MCF 10A (cell line): Measurements from ENCODE around the gene SMYD3. TPM values are rescaled to one million over a fixed set of nuclear protein-coding genes. Genes with fewer than 3 reads are reported as not detected.

Experiments used
- BruUV-seq: library from RNA; stranded (reverse); fragments of 400-500 nt; replicated peaks from 2 replicates; lab custom pipeline; 2021; lab: Mats Ljungman, UMichigan
- CTCF ChIA-PET: fragments of 300-600 bp; sonication (Branson Sonifier 250); formaldehyde crosslinking; extraction: SDS; loops from one replicate; lab custom pipeline; 2021; ENCODE audit warnings: antibody characterized with exemption, inconsistent platforms; lab: Yijun Ruan, JAX
- POLR2A ChIA-PET: fragments of 300-600, 350-650 bp; sonication (Branson Sonifier 250); formaldehyde crosslinking; extraction: SDS; loops from one replicate; lab custom pipeline; 2020; ENCODE audit warnings: antibody characterized with exemption, inconsistent platforms; lab: Yijun Ruan, JAX
- DNase-seq: peaks from one replicate; pipeline ENCODE4 v3.0.0-alpha.2; 2018; ENCODE audit not compliant: unreplicated experiment
- H3K27ac Mint-ChIP-seq: one replicate; pipeline ENCODE4 v1.8.0; 2022; ENCODE audit warnings: mild to moderate bottlenecking, low read depth, mixed read lengths; ENCODE audit not compliant: unreplicated experiment
- H3K27me3 Mint-ChIP-seq: one replicate; pipeline ENCODE4 v1.8.0; 2022; ENCODE audit warnings: mixed read lengths; ENCODE audit not compliant: insufficient read depth, unreplicated experiment
- H3K36me3 Mint-ChIP-seq: one replicate; pipeline ENCODE4 v1.8.0; 2022; ENCODE audit warnings: mild to moderate bottlenecking, moderate library complexity, mixed read lengths; ENCODE audit not compliant: insufficient read depth, unreplicated experiment
- H3K4me1 Mint-ChIP-seq: one replicate; pipeline ENCODE4 v1.8.0; 2022; ENCODE audit warnings: mixed read lengths; ENCODE audit not compliant: insufficient read depth, unreplicated experiment
- H3K4me3 Mint-ChIP-seq: one replicate; pipeline ENCODE4 v1.8.0; 2022; ENCODE audit warnings: mild to moderate bottlenecking, moderate library complexity, mixed read lengths; ENCODE audit not compliant: unreplicated experiment
- H3K9me3 Mint-ChIP-seq: one replicate; pipeline ENCODE4 v1.8.0; 2022; ENCODE audit warnings: mixed read lengths; ENCODE audit not compliant: unreplicated experiment
- intact Hi-C: fragments of 100-400 bp; cut with micrococcal nuclease; formaldehyde crosslinking; loops from 2 replicates; pipeline ENCODE4 v1.14.1; 2022
- total RNA-seq: library from RNA; stranded (reverse); gene quantifications from 2 replicates; pipeline ENCODE4 v1.2.3, GENCODE V29; 2022
- TF ChIP-seq, protein P1 (sequence below): fragments of 200-600 bp; IDR thresholded peaks from one replicate; pipeline ENCODE4 v1.8.0; 2022; ENCODE audit warnings: antibody characterized with exemption, mild to moderate bottlenecking; ENCODE audit not compliant: unreplicated experiment

Gene SMYD3
- total RNA-seq, 1 experiment from 2014 or later = 26.9 TPM

DNA sequence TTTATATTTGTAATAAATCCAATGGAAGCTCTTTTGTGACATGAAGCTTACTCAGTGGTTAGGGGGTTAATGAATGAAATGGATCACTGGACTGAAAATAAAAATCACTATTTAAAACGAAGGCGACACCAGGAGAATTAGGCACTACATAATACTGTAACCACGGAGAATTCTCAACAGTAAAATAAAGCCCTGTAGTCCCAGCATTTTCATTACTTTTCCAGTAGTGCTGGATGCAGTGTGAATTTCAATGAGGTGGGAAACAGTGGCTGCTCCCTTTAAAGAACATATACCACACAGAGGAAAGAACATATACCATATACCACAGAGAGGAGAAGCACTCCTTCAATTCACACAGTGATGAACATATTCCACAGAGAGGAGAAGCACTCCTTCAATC is 275.0 kb downstream of the SMYD3 start:
- Mint-ChIP-seq H3K9me3 (no peaks in the 10 kb centered on the region), H3K27ac (no peak overlapping the region), H3K4me1 (no peaks in the 10 kb centered on the region), H3K4me3 (no peak overlapping the region), H3K36me3 (no peaks in the 10 kb centered on the region), H3K27me3 (no peaks in the 10 kb centered on the region)
- intact Hi-C loops = no loop called here
- TF ChIP-seq, protein P1, sequence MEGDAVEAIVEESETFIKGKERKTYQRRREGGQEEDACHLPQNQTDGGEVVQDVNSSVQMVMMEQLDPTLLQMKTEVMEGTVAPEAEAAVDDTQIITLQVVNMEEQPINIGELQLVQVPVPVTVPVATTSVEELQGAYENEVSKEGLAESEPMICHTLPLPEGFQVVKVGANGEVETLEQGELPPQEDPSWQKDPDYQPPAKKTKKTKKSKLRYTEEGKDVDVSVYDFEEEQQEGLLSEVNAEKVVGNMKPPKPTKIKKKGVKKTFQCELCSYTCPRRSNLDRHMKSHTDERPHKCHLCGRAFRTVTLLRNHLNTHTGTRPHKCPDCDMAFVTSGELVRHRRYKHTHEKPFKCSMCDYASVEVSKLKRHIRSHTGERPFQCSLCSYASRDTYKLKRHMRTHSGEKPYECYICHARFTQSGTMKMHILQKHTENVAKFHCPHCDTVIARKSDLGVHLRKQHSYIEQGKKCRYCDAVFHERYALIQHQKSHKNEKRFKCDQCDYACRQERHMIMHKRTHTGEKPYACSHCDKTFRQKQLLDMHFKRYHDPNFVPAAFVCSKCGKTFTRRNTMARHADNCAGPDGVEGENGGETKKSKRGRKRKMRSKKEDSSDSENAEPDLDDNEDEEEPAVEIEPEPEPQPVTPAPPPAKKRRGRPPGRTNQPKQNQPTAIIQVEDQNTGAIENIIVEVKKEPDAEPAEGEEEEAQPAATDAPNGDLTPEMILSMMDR = no peak
- ChIA-PET POLR2A (no interaction called here), CTCF (no interaction called here)
- no TSS peak for BruUV-seq
- no peak for DNase-seq

DNA sequence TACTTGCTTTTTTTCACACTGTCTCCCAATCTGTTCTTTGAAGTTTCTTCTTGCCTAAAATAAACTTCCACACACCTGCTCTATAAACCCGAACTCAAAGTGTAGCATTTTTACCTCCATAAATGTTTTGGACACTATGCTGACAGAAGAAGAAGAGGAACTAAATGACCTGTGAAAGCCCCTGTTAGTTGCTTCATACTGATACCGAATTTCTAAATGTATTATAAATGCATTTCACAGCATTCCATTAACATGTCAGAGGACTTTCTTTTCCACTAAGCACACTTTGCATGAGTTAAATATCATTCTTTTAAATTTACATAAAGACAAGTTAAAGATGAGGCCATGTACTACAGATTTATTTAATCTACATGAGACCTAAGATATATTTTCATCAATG is 281.0 kb downstream of the SMYD3 start:
- no peak overlapping the region for H3K27ac Mint-ChIP-seq
- no peak for DNase-seq
- H3K4me1 Mint-ChIP-seq = no peaks in the 10 kb centered on the region
- no peaks in the 10 kb centered on the region for H3K9me3 Mint-ChIP-seq
- TF ChIP-seq, protein P1 = no peak
- H3K4me3 Mint-ChIP-seq = no peak overlapping the region
- H3K36me3 Mint-ChIP-seq = no peaks in the 10 kb centered on the region
- intact Hi-C loops = no loop called here
- CTCF ChIA-PET = no interaction called here
- POLR2A ChIA-PET = no interaction called here
- H3K27me3 Mint-ChIP-seq = no peaks in the 10 kb centered on the region
- no TSS peak for BruUV-seq

DNA sequence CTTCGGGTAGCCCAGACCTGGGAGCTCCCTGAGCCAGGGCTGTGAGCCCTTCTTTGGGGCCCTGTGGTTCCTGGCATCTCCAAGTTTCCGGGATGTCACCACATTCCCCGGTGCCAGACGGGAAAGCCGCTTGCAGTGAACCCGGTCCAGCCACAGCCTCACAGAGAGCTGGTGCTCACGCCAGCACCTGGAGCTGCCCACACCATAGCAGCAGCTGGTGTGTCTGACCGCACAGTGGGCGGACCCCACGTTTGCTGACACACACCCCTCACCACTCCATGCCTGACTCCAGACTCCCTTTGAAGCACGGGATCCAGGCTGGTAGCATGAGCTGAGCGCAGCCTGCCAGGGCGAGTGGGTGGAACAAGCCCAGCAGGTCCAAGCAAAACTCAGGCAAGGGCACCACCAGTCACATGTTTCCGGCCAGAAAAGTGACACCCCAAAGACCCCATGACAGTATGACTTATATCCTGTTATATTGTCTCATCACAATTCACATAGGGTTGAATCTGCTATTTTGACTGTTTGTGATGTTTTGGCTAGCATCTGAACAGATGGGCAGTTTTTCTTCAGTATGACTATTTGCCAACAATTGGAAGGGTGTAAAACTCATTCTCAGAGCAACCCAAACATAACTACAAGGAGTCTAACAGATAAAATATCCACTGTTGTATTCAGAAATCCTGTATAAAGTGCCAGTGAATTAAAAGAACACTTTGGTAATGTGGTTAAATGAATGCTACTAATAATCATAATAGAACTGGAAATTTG is 285.4 kb downstream of the SMYD3 start:
- H3K27ac Mint-ChIP-seq = no peak overlapping the region
- no peaks in the 10 kb centered on the region for H3K9me3 Mint-ChIP-seq
- TF ChIP-seq, protein P1 = no peak
- POLR2A ChIA-PET = interaction anchor here (0.6 to 1.2 kb wide), 2 partner anchors 8 to 151 kb away, joined by 3 to 4 read pairs; no protein-coding TSS in a partner anchor
- H3K4me1 Mint-ChIP-seq = no peaks in the 10 kb centered on the region
- CTCF ChIA-PET = interaction anchor here (0.6 to 0.8 kb wide), 4 partner anchors 58 to 1068 kb away, joined by 3 to 4 read pairs (median 3); no protein-coding TSS in a partner anchor
- intact Hi-C loops = no loop called here
- DNase-seq = no peak
- H3K27me3 Mint-ChIP-seq = no peaks in the 10 kb centered on the region
- BruUV-seq = no TSS peak
- H3K4me3 Mint-ChIP-seq = no peak overlapping the region
- H3K36me3 Mint-ChIP-seq = no peaks in the 10 kb centered on the region

DNA sequence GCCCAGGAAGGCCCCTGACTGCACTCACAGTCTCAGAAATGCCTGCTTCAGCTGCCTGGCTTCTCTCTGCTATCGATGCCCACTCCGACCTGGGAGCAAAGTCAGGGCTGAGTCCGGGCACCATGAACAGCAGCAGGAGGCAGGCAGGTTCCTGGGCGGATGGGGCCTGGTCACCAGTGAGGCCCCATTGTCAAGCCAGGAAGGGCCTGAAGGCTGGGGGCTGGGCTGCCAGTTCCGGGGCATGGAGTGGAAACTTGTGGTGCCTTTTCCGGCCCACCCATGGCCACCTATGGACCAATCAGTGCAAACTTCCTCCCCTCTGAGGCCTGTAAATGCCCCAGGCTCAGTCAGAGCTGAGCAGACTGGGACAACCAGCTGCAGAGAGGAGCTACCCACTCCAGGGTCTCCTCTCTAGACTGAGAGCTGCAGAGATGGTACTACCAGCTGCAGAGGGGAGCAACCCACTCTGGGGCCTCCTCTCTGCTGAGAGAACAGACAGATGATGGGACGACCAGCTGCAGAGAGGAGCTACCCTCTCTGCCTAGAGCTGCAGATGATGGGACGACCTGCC is 286.5 kb downstream of the SMYD3 start:
- Mint-ChIP-seq H3K4me1 (no peaks in the 10 kb centered on the region), H3K9me3 (no peaks in the 10 kb centered on the region), H3K36me3 (no peaks in the 10 kb centered on the region), H3K27ac (no peak overlapping the region), H3K4me3 (no peak overlapping the region), H3K27me3 (no peaks in the 10 kb centered on the region)
- DNase-seq = no peak
- ChIA-PET CTCF (interaction anchor here (0.6 to 0.8 kb wide), 2 partner anchors 124 to 1067 kb away, joined by 3 read pairs; no protein-coding TSS in a partner anchor), POLR2A (interaction anchor here (0.6 kb wide), 1 partner anchor 152 kb away, joined by 3 read pairs; no protein-coding TSS in a partner anchor)
- no TSS peak for BruUV-seq
- intact Hi-C loops = no loop called here
- TF ChIP-seq, protein P1 = no peak
